NK-92 (cell line): ENCODE data around the gene SLC15A2.
"Not testable (repeated sequence)": the region's sequence is repeated elsewhere in the genome, so short reads cannot be mapped to it uniquely, and the experiment has no call there.

Experiments used
- DNase-seq: peaks from one replicate; lab custom pipeline; 2025; ENCODE audit not compliant: unreplicated experiment; lab: John Stamatoyannopoulos, UW

SLC15A2 gene

GRCh38 chr3:121918779-121919483 is 24.7 kb downstream of the SLC15A2 start:
- DNase-seq, result no peak

- no peak for DNase-seq
Observed at GRCh38 chr3:121924734-121925133, 30.5 kb downstream of the SLC15A2 start.

- DNase-seq, result no peak
Observed at GRCh38 chr3:121926380-121926779, 32.2 kb downstream of the SLC15A2 start.

- not testable (repeated sequence) for DNase-seq
Observed at GRCh38 chr3:121938141-121938855, 44.1 kb downstream of the SLC15A2 start.

GRCh38 chr3:121941592-121941991 is 47.4 kb downstream of the SLC15A2 start:
- no peak for DNase-seq

GRCh38 chr3:121942116-121942786 is 48.0 kb downstream of the SLC15A2 start:
- DNase-seq, result no peak

GRCh38 chr3:121943431-121943830 is 49.2 kb downstream of the SLC15A2 start:
- DNase-seq, result no peak

GRCh38 chr3:121948641-121949040 is 54.4 kb downstream of the SLC15A2 start:
- no peak for DNase-seq

GRCh38 chr3:121951291-121951919 is 57.2 kb downstream of the SLC15A2 start:
- DNase-seq, result no peak

- no peak for DNase-seq
Observed at GRCh38 chr3:121956363-121956762, 62.2 kb downstream of the SLC15A2 start.

- no peak for DNase-seq
Observed at GRCh38 chr3:121957674-121958415, 63.6 kb downstream of the SLC15A2 start.

- DNase-seq, result no peak
Observed at GRCh38 chr3:121958801-121959200, 64.6 kb downstream of the SLC15A2 start.

- DNase-seq, result no peak
Observed at GRCh38 chr3:121961283-121961682, 67.1 kb downstream of the SLC15A2 start.

- DNase-seq, result no peak
Observed at GRCh38 chr3:121962443-121962842, 68.2 kb downstream of the SLC15A2 start.

- DNase-seq, result no peak
Observed at GRCh38 chr3:121963608-121964007, 69.4 kb downstream of the SLC15A2 start.

- DNase-seq, result no peak
Observed at GRCh38 chr3:121969631-121970030, 75.4 kb downstream of the SLC15A2 start.

GRCh38 chr3:121970047-121970446 is 75.8 kb downstream of the SLC15A2 start:
- no peak for DNase-seq

GRCh38 chr3:121974601-121975111 is 80.5 kb downstream of the SLC15A2 start:
- no peak for DNase-seq

- no peak for DNase-seq
Observed at GRCh38 chr3:121975702-121976302, 81.6 kb downstream of the SLC15A2 start.

- DNase-seq, result no peak
Observed at GRCh38 chr3:121976727-121977126, 82.5 kb downstream of the SLC15A2 start.
